Left forelimb (tissue), 1 donor: ENCODE measurements around the gene PNPLA2.

Source experiments
- DNase-seq: peaks from one replicate; pipeline ENCODE4 v3.0.0-alpha.2; 2018; ENCODE audit warnings: low spot score

Gene PNPLA2

GRCh38 chr11:844693-845644 is 26.3 kb downstream of the PNPLA2 start:
- peak; percentile 93 for DNase-seq

DNA sequence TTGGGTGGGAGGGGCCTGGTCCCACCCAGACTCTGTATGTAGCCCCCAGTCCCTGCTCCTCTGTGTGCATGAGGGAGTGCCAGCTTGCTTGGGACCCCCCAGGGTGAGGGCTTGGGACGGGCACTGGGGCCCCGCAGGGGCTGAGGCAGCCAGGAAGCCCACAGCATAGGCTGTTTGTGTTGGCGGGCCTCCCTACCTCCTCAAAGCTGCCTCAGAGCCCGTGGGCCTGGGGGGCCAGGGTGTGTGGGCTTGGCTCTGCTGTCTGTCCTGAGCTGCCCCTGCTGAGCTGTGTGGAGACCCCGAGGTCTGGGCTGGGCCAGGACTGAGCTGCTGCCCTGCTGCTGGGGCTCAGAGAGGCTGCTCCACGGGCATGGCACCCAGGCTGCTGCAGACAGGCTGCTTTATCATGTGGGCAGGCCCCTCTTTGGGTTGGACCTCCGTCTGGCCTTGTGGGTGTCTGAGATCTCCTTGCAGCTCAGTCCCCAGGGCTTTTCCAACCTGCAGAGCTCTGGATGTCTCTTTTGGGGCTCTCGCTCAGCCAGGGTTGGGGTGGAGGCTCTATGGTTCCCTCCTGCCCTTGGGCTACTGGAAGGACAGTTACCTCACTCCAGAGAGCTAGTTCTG is 27.3 kb downstream of the PNPLA2 start:
- no peak for DNase-seq

- DNase-seq: no peak
Measured at GRCh38 chr11:846496-847098, 27.9 kb downstream of the PNPLA2 start.

- no peak for DNase-seq
Measured at GRCh38 chr11:847876-848275, 29.2 kb downstream of the PNPLA2 start.

GRCh38 chr11:848380-848931 is 29.7 kb downstream of the PNPLA2 start:
- no peak for DNase-seq

DNA sequence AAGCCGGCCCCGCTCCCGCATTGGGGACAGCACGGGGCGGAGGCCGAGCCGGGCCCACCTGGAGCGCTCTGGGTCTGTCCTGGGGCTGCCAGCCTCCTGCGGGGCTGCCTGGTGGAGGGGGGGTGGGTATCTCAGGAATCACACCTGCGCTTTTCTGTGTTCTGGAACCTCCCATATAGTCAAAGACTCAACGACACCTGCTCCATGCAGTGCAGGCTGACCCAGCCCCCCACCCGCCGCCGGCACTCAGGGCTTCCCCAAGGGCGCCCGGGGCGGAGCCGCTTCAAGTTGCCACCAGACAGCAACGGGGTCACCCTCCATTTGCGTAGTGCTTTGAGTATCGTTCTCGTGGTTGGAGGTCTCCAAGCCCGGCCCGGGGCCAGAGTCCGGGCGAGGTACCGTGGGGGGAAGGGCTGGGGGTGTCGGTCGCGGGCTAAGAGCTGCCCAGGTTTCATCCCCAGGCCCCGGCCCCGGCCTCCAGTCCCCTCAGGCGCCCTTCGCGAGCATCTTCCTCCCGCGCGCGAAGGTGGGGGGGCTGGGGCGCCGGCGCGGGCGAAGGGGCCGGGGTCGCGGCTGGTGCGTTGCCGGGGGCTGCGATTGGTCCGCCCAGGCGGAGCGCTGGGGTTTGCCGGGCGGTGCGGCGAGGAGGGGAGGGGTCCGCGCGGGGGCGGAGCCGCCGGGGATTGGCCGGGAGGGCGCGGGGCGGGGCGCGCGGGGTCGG is 30.6 kb downstream of the PNPLA2 start:
- no peak for DNase-seq

- no peak for DNase-seq
Measured at GRCh38 chr11:849951-850774, 31.4 kb downstream of the PNPLA2 start.

- no peak for DNase-seq
Measured at GRCh38 chr11:850775-851763, 32.4 kb downstream of the PNPLA2 start.

DNA sequence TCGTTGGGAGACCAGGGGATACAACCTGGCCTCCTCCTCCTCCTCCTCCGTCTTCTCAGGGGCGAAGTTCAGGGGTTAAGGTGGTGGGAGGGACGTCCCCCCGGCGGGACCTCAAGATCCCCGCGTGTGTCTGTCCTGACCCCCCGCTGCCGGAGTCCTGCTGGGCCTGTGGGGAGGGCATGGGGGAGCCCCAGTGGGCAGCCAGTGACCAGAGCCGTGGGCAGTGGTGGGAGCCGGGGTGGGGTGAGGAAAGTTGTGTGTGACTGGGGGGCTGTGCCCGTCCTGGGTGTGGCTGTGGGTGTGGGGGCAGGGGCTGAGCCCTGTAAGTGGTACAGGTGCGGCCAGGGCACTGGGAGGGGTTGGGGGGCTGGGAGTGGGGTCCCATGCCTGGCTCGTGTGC is 34.0 kb downstream of the PNPLA2 start:
- DNase-seq: no peak

DNA sequence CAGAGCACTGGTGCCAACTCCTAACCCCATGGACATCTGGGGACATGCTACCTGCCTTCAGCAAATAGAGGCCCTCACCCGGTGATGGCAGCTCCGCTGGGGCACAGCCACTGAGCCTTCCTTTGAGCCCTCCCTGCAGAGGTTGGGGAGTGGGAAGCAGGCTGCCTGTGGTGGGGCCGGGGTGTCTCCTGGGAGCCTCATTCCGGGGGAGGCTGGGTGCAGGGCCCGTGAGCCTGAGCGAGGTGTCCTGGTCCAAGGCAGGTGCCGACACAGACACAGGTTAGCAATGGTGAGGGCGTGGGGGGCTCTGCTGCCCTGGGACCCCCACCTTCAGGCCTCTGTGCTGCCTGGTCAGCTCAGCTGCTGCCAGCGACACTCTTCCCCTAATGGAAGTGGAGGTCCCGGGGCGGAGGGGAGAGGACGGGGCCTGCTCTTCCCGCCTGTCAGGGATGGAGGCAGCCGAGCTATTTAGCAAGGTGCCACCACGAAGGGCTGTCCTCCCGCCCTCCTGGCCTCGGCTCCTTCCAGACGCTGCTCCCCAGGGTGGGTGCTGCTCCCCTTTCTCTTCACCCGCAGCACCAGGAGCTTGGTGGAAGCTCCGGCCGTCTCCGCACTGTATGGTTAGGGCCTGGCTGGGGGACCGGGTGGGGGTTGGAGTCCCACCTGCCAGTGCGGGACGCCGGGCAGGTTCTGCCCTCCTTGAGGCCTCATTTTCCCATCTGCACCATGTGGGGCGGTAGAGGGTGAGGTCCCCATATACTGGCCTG is 35.2 kb downstream of the PNPLA2 start:
- no peak for DNase-seq

DNA sequence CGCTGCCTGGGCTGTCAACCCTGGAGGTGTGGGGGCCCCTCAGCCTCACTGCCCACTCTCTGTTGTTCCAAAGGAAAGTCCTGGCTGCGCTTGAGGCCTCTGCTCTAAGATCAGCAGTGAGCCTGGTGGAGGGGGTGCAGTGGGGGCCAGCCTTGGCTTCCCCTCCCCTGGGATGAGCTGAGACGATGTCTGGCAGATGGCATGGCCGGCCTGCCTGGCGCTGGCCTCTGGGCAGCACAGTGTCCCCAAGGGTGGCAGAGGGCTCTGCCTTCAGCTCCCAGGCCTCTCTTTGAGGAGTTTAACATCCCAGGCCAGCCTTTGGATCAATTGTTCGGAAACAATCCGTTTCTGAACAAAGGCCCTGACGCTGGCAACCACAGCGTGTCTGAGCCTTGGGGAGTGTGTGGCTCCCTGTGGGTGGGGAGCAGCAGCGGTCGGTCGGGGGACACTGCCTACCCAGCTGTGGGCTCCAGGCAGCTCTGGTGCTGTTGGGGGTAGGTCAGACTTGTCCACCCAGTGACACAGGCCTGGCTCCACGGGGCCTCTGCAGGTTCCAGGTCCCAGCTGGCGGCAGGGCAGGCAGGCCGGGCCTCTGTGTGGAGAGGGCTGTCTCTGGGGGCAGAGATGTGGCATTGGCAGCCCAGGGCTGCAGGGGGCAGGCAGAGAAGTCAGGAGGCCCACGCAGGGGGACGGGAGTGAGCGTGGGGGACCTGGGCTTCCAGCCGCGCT is 36.1 kb downstream of the PNPLA2 start:
- DNase-seq: no peak

- no peak for DNase-seq
Measured at GRCh38 chr11:855330-855674, 36.6 kb downstream of the PNPLA2 start.

GRCh38 chr11:855796-856195 is 37.1 kb downstream of the PNPLA2 start:
- DNase-seq: no peak

DNA sequence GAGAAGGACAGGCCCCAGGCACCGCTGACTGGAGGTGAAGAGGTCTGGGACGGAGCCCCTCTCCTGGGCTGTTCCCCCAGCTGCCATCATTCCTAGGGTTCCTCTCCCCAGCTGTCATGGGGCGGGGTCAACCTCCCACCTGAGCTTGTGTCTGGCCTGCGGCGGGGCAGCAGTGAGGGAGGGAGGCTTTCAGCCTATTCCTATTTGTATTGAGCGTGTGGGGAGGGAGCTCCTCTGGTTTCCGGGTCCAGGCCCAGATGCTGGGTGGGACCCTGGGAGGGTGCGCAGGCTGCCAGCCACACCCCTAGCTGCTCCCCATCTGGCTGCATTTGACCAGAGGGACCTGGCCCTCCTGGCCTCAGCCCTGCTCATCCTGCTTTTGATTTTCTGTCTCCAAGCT is 37.7 kb downstream of the PNPLA2 start:
- DNase-seq: no peak

DNA sequence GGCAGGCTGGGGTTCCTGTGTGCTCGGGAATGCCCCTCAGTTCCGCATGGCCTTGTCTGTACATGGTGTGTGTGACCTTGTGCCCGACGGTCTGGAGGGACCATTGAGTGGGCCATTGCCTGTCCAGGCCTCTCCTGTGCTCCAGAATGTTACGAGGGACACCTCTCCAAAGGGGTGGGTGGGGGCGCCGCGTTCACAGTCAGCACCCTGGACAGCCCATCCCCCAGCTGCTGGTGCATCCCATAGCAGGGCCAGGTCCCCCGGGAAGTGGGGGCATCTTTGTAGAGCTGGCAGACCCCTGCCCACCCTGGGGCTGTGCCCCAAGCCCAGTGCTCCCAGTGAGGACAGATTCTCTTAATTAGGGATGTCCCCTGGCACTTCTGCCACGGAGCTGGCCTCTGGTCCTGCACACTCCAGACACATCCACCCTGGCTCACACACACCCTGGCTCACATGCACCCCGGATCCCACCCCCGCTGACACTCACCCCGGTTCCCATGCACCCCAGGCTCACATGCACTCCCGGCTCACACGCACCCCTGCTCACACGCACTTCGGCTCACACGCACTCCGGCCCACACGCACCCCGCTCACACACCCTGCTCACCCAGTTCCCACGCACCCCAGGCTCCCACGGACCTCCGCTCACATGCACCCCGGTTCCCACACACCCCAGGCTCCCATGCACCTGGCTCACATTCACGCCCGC is 39.5 kb downstream of the PNPLA2 start:
- DNase-seq: no peak

DNA sequence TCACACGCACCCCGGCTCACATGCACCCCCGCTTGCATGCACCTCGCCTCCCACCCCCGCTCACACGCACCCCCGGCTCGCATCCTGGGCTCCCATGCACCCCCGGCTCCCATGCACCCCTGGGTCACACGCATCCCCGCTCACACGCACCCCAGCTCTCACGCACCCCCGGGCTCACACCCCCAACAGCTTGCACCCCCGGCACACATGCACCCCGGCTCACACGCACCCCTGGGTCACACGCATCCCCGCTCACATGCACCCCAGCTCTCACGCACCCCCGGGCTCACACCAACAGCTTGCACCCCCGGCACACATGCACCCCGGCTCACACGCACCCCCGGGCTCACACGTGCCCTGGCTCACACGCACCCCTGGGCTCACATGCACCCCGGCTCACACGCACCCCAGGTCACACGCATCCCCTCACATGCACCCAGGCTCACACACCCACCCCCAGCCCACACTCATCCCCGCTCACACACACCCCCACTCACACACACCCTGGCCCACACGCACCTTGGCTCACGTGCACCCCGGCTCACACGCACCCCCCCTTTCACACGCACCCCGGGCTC is 40.1 kb downstream of the PNPLA2 start:
- DNase-seq: no peak

GRCh38 chr11:859394-860131 is 40.8 kb downstream of the PNPLA2 start:
- DNase-seq: no peak
